AG20443 (cell line): ENCODE measurements around the gene BDKRB1.
A peak's percentile ranks its signal among the peaks of the same experiment; 100 is the strongest.

ENCODE experiments used
- DNase-seq: peaks from one replicate; pipeline ENCODE4 v3.0.0; 2012; ENCODE audit warnings: low spot score, mixed read lengths

BDKRB1 gene

DNA sequence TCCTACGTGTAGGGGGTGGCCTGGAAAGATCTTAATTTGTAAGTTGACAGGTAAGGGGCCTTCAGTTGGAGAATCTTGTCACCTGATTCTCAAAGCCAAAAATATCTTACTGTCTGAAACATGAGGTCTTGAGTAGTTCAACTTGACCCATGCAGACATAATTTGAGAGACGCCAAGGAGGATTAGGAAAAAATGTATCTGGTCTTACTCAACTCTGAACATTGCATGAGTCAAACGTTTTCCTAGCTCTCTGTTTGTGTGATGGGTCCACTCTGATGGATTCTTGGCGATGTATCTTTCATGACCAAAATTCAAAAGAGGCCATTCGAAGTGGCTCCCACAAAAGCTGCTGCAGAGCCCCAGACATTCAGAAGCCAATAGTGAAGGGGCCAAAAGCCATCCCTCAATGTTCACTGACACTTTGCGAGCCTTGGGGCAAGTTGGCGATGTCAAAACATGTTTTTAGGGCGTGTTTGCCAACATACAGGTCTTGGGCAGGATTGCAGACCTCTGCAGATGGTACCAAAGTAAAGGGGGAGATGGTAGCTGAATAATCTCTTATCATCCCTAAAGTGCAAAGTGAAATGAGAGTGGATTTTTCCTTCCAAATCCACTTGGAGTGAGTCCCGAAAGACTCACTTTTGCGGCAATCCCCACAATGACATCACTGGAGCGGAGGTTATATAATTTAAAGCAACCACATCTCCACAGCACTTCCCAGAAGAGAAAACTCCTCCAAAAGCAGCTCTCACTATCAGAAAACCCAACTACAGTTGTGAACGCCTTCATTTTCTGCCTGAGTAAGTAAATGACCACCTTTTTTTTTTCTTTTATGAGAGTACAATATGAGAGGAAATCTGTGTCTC lies at the start of gene BDKRB1:
Gene BDKRB1, plus strand, starts transcription at position 710 of the 866 bp plus-strand sequence. CDS start 7,473 bp downstream, outside the sequence.
- DNase-seq, result peak; percentile 77

DNA sequence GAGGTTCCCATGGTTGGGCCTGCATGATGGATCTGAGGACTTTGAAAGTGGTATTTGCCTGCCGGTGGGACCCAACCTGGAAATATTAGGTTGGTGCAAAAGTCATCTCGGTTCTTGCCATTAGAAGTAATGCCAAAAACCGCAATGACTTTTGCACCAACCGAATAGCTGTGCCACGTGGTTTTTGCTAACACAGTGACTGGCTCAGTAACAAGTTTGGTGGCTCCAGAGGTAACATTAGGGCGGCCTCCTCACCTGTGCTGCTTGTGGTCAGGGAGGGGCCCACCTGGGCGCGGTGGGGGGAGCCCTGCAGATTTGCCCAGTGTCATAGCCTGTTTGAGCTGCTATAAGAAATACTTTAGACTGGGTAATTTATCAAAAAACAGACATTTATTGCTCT lies 49.5 kb upstream of the BDKRB1 start:
- DNase-seq, result no peak

DNA sequence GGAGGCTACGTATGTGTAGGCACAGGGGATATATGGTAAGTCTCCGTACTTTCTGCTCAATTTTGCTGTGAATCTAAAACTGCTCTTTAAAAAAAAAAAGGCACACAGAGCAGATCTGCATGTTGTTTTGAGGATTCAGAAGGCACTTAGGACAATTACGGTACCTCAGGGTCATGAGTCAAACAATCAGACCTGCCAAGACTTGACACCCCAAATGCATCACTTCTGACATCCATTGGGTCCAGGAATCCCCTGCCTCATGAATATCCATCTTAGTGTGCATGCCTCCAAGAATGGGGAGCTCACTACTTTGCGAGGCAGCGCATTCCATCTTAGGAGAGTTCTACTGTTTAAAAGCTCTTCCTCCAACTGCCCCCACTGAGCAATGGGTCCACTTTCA lies 48.3 kb upstream of the BDKRB1 start:
- no peak for DNase-seq

DNA sequence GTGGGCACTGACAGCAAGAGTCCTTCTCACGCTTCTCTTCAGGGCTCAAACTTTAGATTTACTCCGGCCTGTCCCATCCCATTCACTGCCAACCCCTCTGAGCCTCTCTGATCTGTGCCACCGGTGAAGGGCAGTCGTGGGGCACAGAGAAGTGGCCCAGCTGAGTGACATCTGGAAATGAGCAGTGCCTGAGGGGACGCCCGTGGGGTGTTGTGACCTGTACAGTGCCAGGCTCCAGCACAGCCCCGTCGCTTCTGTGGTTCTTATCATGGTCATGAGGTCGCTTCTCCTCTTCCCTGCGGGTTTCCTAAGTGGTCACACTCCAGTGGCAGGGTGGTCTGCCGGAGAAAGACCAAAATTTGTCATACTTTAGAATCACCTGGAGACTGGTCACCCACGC lies 47.3 kb upstream of the BDKRB1 start:
- DNase-seq, result no peak

DNA sequence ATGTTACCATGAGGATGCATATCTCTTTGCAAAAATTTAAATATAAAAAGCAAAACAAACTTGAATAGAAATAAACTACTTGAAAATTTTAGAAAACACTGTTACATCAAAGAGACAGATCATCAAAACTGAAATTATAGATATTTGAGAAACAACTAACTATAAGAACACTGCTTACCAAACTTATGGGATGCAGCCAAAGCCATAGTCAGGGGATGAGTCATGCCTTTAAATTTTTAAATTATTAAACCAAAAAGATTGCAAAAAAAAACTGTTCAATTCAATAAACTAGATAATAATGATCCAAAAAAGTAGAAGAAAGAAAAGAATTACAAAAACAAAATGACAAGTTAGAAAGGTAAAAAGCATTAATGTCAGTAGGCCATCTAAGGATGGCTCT lies 43.9 kb upstream of the BDKRB1 start:
- DNase-seq, result no peak

DNA sequence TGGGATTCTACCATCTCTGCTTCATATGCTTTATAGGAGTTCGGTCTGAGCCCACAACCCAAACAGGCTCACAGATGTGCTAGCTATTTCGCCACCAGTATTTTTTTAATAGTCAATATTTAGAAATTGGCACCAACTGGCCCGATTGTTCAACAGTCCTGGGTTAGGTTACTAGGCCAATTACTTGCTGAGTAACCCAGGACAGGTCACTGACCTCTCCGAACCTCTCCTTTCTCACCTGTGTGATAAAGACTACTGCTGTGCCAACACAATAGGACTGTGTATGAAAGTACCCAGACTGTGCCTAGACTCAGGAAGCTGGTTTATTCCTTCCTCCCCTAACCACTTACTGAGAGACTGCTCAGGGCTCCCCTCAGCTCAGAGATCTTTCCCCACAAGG lies 43.1 kb upstream of the BDKRB1 start:
- DNase-seq, result no peak

DNA sequence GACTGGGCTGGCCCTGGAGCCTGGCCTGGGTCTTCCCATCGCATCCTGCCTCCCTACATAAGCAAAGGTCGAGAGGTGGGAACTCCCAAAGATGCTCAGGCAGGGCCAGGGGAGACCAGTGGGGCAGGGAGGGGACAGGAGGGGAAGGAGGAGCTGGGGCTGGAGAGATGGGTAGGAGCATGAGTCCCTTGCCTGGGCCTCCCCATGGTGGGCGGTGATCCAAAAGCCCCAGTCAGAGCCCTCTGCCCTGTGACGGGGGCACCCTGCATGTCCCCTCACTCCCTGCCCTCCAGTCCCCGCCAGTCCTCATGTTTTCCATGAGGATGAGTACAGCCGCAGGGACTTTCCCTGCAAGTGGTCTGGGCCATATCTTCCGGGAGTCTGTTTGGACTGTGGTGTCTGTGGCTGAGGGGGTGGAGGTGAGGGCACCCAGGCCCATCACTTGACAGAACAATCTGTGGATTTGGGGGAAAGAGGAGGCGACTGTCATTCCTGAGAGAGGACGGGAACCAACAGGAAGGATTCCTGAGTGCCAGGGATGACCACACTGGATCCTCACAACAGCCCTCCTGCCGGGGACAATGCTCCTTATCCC lies 42.0 kb upstream of the BDKRB1 start:
- no peak for DNase-seq

DNA sequence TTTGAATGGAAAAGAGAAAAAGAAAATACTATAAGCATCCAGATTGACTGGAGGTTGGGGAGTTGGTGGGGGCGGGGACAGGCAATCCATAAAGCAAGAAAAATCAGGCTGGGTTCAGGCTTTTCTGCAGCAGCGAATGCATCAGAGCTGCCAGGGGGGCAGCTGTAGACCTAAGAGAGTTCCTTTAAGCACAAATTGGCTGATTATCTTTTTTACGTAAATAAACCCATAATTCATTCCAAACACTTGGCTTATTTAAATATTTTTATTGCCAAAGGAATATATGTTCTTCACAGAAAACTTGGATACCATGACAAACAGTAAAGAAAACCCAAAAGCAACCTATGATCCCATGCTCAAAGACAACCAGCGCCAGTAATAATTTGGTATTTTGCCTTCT lies 41.2 kb upstream of the BDKRB1 start:
- no peak for DNase-seq

DNA sequence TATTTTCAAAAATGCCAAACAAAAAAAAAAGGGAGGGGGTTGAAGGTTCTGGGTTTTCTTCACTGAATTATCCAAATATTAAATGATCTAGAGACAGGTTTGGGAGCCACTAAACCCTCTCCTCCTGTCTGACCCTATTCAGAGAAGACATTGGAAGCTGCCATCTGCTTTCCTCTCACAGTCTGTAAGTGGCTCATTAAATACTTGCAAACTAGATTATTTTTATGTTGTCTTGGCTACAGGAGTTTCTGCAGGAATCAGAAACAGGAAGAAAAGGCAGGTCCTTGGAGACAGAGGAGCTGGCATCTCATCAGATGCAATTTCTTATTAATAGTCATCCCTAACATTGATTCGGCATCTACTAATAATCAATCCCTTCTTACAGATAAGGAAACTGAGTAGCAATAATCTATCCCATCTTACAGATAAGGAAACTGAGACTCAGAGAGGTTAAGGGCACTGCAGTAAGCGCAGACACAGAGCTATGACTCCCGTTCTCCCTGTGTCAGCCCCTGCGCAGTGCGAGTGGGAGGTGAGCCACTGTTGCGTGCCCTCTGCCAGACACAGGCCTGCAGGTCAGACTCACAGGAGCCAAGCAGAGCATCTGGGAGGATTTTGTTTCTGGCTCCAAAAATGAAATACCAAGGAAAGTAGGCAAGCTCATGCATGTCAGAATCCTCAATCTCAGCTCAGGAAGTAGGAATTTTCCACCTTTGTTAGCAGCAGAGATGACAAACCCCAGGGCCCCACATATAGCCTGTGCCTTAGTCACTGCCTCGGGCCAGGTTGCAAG lies 40.4 kb upstream of the BDKRB1 start:
- no peak for DNase-seq

DNA sequence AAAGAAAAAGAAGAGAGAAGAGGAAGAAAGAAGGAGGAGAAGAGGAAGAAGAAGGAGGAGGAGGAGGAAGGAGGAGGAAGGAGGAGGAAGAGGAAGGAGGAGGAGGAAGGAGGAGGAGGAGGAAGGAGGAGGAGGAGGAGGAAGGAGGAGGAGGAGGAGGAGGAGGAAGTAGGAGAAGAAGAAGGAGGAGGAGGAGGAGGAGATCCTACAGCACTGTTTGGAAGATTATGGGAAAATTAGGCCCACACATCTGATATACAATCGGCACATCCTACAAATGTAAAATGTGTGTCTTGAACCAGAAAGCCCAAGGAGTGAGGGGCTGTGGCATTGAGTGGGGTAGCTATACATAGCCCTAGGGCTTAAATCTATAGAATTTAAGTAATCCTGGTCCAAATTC lies 39.4 kb upstream of the BDKRB1 start:
- no peak for DNase-seq

DNA sequence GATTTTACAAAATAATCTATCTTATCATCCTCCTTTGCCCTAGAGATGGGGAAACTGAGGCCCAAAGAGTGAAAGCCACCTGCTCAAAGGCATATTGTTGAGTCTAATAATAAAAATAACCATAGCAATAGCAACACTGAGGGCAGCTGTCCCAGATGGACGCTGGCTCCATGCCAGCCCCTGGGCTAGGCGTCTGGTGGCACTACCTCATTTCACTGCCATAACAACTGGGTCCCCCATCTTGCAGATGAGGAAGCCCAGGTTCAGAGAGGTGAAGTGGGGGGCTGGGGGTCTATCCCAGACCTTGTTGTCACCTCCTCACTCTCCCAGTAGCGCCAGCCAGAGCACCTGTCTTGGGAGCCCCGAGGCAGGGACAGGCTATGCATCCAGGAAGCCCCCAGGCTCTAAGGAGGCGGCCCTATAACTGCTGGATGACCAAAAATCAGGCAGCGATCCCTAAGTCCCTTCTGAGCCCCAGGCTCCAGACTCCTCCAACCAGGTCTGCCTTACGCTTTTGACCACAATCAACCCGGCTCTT lies 38.6 kb upstream of the BDKRB1 start:
- DNase-seq, result no peak

DNA sequence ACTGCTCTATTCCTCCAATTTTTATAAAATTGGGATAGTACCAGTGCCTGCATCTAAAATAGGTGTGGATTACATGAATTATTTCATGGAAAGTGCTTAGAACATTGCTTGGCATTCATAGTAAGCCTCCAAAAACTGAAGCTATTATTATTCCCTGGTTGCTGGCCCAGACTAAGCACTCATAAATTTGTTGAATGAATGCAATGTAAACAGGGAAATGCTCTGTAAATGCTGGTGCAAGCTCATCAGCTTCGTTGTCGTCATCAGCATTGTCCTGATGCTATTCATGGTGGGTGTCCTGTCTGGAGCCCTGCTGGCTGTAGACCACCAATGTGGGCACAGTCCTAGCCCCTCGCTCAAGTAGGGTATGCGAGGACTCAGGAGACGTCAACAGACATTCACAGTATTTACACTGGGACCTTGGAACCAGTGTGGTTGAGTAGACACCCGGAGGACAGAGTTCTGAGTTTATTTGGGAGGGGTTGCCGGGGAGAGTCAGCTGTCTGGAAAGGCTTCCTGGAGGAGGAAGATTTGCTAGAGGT lies 34.8 kb upstream of the BDKRB1 start:
- no peak for DNase-seq

DNA sequence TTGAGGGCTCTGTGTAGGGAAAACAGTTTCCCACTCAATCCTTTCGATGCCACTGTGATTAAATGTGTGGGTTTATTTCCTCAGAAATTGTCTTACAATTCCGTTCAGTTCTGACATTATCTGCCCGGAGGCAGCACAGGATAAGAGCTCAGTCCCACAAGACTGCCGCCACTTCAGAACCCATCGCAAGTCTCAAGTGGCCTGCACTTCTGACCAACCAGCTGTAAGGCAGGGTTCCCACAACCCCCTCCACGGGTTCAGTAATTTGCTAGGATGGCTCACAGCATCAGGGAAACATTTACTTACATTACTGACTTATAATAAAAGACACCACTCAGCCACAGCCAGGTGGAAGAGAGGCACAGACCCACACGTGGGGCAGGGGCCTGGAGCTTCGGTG lies 34.2 kb upstream of the BDKRB1 start:
- no peak for DNase-seq

DNA sequence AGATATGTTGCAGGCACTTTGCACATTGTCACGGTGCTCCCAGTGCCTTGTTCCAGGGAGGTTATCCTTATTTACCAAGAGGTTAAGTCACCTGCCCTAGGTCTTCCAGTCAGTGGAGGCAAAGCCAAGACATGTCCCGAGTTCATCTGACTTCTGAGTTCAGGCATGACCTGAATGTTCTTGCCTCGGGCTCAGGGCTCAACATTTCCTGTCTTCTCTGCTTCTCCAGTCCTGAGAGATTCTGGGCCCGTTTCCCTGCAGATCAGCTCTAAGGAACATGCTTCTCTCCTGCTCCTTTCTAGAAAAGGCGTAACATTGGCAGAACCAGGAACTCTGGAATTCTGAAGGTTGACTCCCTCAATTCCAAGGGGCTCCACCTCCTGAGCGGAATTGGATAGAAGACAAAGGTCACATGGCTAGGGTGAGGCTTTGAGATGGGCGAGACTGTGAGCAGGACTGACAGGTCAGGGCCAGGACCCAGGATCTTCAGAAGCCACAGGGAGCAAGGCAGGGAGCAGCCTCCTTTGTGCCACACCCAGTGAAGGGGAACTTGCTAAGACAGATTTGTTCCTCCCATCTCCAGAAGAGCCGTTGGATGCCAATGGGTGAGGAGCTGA lies 31.4 kb upstream of the BDKRB1 start:
- no peak for DNase-seq

DNA sequence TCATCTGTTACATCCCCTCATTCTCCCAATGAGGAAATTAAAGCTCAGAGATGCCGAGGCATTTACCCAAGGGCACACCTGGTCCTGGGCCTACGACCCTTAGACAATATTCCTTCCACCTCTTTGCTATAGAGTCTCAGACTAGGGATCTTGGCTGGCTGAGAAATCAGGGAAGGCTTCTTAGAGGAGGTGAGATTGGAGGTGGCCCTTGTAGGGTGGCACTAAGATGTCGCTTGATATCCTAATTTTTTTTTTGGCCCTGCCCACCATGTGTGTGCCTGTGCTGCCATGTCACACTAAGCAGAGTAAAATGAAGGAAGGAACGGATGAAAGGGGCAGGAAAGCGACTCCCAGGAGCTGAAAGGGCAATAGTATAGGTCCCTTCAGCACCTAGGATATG lies 30.8 kb upstream of the BDKRB1 start:
- no peak for DNase-seq

DNA sequence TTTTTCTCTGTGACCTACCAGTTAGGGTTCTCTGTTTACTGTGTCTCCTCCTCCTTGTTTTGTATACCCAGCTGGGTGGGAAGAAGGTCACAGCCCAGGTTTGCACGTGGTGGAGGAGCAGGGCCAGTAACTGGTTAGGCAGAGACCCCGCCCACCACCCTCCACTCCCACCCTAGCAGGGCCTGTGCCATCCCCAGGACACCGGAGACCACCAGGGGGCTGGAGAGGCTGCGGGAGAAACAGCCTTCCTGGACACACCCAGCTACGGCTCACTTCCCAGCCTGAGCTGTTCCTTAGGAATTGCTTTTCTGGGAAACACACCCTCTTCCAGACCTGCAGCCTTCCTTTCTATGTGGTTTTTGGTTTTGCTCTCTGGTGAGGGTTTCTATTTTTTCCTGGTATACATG lies 30.3 kb upstream of the BDKRB1 start:
- peak; percentile 93 for DNase-seq

DNA sequence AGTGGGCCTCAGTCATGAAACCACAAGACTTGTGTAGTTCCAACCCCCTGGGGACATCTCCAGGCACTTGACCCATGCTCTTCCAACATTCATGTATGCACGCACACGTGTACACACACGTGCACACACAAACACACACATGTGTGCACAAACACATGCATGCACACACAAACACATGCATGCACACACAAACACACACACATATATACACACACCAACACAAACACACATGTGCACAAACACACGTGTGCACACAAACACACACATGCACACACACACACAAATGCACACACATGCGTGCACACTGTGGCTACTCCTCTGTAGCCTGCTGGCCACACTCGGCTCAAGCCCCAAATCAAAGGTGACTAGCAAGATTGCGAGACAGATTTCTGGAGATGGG lies 28.6 kb upstream of the BDKRB1 start:
- DNase-seq, result no peak

DNA sequence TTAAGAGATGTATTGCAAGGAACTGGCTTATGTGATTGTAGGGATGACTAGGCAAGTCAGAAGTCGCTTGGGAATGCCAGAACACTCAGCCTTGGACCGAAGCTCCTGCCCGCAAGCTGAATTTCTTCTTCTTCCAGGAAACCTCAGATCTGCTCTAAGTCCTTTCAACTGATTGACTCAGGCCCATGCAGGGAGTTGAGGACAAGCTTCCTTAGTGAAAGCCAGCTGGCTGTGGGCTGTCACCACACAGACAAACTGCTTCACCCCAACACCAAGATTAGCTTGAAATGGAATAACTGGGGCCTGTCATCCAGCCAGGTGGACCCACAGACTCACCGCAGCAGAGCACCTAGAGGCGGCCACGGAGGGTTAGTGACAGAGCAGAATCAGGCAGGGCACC lies 26.7 kb upstream of the BDKRB1 start:
- DNase-seq, result no peak

DNA sequence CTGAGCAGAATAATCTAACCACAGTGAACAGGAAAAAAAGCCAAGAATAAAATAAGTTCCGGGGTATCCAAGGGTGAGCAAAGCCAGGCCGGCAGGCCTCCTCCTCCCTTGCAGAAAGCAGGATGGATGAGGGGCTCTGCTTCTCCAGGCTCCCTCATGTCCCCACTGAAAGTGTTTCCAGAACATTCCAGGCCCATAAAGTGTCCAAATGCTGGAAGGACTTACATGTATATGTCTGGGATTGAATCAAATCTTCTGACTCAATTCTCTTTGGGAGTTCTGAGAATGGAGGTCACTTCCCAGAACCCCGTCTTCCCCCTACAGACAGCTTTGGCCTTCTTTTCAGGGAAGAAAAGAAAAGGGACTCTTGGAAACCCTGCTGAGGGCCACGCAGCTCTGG lies 25.0 kb upstream of the BDKRB1 start:
- no peak for DNase-seq

DNA sequence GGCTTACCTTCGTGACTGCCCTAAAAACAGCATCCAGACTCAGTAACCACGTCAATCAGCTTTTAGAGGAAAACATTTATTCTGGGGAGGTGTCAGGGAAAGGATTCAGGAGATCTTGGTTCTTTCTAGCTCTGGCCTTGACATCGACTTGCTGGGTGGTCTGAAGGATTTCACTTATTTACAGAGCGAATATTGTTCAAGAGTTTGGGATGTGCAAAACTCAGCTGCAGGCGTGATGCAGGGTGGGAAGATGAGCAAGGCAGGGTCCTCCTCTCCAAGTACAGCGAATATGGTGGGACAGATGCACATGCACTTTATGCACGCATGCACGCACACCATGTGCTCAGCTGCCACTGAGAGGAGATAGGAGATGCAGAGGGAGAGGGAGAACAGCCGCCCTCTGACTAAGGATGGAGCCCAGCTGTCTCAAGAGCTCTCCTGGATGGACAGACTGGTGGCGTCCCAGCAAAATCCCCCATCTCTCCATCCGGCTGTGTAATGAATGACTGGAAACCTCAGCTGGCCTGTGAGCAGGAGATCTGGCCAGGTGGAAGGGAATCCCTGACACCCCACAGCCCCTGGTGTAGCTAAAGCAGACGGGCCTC lies 24.4 kb upstream of the BDKRB1 start:
- no peak for DNase-seq

DNA sequence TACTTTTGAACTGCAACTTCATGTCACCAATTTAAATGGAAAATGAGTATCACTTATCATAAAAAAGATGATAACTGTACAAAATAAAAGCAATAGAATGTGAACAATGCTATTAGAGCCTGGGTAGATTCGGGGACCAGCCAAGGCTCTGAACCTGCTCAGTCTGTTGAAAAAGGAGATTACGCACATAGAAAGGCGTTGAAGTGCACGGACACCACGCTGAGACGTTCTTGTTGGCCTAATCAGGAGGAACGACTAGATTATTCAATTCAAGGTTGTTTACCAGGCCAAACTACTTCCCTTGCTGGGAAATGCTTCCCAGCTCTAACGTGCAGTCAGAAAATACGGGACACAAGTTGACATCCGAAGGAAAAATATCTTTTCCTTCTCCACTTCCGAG lies 23.5 kb upstream of the BDKRB1 start:
- no peak for DNase-seq

DNA sequence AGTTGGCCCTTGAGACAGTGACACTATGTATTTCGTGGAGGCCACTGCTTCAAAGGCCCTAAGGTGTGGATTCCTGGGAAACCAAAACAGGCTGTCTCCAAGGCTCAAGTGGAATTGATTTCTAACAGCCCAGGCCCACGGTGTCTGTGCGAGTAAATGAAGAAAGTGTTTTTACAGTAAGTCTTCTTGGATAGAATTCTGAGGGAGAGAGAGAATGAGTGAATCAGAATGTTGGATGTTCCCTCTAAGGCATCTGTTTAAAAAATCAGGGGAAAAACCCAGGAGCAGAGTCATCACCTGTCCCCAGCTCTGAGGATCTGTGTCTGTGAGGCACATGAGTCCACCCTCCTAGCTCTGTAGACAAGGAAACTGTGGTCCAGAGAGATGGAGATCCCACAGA lies 22.3 kb upstream of the BDKRB1 start:
- no peak for DNase-seq
